ENCODE data around the gene TMTC1. TPM values are rescaled to one million over a fixed set of nuclear protein-coding genes. Genes with fewer than 3 reads are reported as not detected.

The TMTC1 gene
- total RNA-seq, 1 donor from 2014 or later, result 5.4 TPM

DNA sequence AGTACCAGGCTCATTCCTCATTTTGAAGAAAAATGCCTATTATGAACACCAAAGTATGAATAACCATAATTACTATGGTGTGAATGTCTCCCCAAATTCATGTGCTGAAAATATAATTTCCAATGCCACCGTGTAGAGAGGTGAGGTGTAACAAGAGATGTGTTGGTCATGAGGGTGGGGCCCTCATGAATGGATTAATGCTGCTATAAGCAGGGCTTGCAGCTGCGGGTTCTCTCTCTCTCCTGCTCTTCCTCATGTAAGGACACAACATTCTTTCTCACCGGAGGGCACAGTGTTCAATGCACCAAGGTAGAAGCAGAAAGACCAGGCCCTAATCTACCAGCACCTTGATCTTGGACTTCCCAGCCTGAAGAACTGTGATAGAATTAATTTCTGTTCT lies 70.0 kb downstream of the TMTC1 start:
- ATAC-seq (no peak), DNase-seq (ENCODE audit: low spot score) (no peak)

DNA sequence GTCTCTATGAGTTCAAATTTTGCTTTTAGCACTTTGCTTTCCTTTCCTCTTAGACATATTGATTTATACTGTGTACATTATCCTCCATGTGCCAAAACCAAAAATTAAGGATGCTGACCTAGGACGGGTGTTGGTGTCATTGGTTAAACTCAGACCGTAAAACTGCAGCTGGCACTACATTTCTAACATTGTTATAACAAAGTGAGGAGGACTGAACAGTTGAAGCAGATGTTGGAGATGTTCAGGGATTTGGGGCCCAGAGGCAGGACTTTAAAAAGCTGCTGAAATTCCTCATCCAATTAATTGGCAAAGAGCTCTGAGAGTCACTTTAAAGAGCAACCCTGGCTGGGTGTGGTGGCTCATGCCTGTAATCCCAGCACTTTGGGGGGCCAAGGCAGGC lies 72.4 kb downstream of the TMTC1 start:
- DNase-seq (ENCODE audit: low spot score), result no peak
- no peak for ATAC-seq

DNA sequence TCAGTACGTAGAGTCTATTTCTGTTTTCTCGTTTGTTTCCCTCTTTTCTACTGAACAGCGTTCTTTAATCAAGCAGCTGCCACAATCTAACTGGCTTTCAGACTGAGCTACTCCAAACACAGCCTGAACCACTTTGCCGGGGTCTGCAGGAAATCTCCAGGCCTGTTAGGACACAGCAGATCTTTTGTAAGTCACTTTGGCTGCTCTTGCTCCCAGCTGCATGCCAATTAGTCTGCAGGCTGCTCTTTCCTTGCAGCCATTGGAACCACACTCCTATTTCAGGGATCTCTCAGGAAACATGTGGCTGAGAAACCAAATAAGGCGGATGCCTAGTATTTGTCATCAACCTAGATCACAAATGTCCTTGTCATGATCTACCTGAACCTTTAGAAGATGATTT lies 73.6 kb downstream of the TMTC1 start:
- ATAC-seq (no peak), DNase-seq (ENCODE audit: low spot score) (no peak)

DNA sequence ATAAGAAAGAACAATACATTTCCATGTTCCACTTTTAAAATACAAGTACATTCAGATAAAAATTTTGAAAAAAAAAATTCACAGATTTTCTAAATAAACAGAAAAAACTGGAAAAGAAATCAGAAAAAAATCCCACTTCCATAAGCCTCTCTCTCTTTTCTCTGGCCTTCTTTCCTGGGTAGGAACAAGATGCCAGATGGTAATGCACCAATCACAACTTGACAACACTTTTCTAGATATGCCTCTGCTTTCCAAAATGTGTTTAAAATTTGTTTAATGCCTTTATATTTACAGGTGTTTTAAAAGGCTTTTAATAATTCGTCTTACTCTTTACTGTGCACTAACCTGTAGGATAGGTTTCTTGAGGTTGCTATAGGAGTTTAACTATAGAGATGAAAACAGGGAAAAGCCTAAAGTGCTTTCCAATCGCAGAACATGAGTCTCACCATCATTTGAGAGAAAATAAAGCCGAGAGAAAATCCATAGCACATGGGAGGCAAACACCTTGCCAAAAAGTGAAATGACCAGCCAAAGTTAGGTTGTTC lies 74.2 kb downstream of the TMTC1 start:
- DNase-seq (ENCODE audit: low spot score), result no peak
- ATAC-seq, result no peak

DNA sequence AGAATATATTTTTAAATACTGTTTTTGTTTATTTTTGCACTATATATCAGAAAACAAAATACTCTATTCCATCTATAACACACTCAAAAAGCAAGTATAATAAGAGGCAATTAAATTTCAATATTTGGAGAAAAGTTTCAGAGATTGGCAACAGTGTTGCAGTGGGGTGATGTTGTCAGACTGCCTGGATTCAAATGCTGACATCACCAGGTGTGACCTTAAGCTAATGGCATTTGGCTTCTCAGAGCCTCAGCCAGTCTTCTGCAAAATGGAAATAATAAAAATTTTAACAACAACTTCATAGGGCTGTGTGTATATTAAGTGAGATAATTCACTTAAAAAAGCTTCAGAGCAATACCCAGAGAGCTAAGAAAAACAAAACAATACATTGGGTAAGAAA lies 74.7 kb downstream of the TMTC1 start:
- ATAC-seq (no peak), DNase-seq (ENCODE audit: low spot score) (no peak)

DNA sequence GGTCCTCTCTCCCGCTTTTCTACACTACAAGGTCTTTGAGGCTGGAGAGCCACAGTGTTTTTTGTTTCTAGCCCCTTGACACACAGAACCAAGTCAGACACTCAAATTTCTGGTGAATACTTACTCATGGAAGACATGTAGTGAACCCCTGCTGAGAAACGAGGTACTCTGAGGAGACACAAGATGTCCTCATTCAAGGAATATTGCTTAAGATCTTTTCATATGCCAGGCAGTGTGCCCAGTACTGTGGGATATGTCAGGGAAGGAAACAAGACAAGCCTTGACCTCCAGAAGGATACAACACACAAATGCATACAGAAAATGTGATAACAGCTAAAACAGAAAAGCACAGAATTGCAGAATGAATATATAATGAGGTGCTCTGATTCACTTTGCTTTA lies 75.9 kb downstream of the TMTC1 start:
- DNase-seq (ENCODE audit: low spot score) (no peak), ATAC-seq (no peak)

DNA sequence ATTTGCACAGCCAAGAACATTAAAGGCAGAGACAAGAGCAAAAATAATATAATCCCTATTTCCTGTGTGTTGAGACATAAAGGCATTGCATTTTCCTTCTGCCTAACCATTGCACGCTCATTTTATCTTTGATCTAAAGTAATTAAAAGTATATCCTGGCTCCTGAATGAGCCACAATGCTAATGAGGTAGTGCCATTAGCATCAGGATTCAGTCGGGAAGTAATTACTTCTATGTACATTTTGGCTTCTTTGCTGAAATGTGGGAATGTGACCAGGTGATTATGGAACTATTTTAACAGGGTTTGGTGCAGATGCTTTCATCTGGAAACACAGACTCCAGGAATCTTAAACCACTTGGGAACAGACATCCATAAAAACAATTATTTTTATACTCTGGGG lies 77.4 kb downstream of the TMTC1 start:
- DNase-seq (ENCODE audit: low spot score) (no peak), ATAC-seq (no peak)

DNA sequence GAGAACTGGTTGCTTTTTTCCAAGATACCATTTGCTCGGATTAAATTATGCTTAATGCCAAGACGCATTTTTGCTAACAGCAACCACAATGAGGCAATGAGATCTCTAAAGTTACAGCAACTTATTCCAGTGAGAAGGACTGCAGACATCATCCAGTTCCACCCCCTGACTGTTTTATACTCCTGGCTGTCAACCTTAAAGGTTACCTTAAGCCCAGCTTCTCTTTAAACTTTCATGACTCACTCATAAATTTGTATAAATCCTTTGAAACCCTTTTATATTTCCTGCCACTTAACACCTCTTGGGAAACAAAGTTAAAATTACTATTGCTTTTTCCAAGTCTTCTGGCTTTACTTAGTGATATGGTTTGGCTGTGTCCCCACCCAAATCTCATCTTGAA lies 80.2 kb downstream of the TMTC1 start:
- ATAC-seq (no peak), DNase-seq (ENCODE audit: low spot score) (no peak)

DNA sequence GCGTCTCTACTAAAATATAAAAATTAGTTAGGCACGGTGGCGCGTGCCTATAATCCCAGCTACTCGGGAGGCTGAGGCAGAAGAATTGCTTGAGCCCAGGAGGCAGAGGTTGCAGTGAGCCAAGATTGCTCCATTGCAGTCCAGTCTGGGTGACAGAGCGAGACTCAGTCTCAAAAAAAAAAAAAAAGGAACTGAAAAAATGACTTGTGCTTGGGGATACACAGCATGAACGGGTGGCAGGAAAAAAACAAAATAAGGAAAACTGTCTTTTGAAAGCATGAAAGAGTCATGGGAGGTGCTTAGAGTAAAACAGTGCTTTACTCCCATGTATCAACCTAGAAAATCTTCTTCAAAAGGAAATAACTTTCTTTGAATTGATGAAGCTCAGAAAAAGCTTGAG lies 80.8 kb downstream of the TMTC1 start:
- DNase-seq (ENCODE audit: low spot score), result no peak
- ATAC-seq, result no peak

DNA sequence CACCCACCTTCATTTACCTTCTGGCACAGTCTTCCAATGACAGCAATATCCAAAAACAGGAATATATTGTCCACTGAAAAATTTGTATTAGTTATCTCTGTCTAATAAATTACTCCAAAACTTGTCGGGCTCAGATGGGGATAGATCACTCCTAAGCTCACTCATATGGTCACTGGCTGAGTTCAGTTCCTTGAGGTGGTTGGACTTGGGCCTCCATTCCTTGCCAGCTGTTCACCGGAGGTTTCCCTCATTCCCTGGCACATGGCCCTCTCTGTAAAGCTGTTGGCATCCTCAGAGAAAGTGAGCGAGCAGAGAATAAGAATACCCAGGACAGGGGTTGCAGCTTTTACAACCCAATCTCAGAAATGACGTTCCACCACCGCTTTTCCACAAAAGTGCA lies 81.5 kb downstream of the TMTC1 start:
- DNase-seq (ENCODE audit: low spot score) (no peak), ATAC-seq (no peak)

DNA sequence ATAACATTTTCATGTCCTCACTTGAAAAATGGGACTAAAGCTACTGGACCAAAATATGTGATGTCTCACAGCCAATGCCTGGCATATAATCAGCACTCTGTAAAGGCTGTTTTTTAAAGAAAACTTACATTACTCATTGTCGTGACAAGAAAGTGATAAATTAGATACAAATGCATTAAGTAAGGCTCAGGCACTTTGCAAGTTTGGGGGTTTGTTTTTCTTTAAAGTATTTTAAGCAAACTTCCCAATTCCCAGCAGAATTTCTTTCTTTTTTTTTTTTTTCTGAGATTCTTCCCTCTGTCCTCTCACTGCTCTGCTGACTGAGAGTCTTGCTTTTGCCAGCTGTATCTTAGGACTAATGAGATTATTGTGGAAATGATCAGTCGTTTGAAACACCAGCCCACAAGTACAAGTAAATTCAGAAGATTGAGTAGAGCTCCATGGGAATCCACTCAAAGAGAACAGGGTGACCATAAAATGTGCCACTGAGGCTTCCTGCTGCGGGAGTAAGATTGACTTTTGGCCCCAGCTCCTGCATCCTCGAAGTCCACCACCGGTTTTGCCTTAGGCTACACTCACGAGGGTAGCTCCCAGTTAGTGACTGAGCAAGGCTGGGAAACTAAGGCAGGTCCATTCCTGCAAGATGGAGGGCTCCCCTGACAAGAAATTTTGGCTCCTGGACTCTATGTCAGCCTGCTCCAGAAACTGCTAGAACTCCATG lies 82.8 kb downstream of the TMTC1 start:
- ATAC-seq (no peak), DNase-seq (ENCODE audit: low spot score) (no peak)

DNA sequence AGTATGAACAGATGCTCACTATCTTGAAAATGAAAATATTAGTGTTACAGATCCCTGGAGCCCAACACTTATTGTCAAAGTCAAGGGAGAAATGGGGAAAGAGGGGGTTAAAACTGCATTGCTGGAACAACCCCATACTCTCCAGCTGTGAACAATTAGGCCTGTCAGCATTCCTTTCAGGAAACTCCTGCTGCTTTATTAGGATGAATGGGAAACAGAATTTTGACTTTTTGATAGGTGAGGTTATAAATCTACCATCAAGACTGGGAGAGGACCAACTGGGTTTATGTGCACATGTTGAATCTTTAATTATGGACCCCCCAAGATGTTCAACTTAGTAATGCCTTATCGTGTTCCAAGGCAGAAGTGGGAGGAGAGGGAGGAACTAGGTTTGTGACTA lies 85.0 kb downstream of the TMTC1 start:
- DNase-seq (ENCODE audit: low spot score) (no peak), ATAC-seq (no peak)

DNA sequence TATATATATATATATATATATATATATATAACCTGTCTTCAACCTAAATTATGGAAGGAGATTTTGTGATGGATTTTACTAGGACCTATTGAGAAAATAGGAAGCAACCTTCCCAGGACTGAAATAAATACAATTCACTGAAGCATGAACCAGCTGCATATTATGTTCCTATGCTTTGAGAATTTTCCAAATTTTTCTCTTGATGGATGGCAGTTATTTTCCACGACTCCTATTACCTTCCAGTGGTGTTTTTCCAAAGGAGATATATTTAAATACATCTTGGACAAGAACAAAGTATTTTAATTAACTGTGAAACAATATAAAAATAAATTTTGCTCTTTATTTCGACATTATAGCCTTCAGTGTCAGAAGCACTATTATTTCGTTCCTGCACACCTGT lies 87.9 kb downstream of the TMTC1 start:
- ATAC-seq, result no peak
- DNase-seq (ENCODE audit: low spot score), result no peak

DNA sequence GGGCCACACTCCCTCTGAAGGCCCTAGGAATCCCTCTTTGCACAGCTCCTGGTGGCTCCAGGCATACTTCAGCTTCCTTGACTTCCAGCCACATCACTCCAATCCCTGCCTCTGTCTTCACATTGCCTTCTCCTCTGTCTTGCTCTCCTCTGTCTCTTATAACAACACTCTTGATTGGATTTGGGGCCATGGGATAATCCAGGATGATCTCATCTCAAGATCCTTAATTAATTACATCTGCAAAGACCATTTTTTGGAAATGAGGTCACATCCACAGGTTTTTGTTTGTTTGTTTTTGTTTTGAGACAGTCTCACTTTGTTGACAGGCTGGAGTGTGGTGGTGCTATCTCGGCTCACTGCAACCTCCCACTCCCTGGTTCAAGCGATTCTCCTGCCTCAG lies 88.7 kb downstream of the TMTC1 start:
- ATAC-seq (no peak), DNase-seq (ENCODE audit: low spot score) (no peak)

DNA sequence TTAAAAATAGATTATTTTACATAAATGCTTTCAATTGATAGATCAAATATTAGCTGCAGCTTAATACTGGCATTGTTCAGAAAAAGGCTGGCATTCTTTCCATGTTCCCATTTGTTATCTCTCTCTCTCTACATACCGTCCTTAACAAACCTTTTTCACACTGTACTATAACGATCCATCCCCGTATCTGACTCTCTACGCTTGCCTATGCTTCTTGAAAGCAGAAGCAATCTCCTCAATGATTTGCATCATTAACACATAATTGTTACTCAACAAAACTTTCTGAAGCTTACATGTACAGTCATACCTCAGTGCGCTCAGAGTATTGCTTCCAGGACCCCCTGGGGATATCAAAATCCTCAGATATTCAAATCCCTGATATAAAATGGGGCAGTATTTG lies 89.7 kb downstream of the TMTC1 start:
- DNase-seq (ENCODE audit: low spot score) (no peak), ATAC-seq (no peak)

DNA sequence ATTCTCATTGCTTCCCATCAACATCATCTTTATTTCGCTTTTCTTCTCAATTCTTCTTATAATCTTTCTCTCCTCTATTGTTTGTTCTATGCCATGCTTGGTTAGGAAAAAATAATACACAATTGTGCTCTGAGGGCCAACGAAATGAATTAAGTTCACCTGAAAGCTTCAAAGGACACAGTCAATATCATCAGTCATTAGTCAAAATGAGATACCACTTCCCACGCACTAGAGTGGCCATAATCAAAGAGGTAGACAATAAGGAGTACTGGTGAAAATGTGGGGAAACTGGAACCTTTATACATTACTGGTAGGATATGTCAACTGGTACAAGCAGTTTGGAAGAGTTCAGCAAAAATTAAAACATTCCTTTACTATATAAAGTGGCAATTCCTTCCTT lies 91.5 kb downstream of the TMTC1 start:
- no peak for DNase-seq (ENCODE audit: low spot score)
- no peak for ATAC-seq

DNA sequence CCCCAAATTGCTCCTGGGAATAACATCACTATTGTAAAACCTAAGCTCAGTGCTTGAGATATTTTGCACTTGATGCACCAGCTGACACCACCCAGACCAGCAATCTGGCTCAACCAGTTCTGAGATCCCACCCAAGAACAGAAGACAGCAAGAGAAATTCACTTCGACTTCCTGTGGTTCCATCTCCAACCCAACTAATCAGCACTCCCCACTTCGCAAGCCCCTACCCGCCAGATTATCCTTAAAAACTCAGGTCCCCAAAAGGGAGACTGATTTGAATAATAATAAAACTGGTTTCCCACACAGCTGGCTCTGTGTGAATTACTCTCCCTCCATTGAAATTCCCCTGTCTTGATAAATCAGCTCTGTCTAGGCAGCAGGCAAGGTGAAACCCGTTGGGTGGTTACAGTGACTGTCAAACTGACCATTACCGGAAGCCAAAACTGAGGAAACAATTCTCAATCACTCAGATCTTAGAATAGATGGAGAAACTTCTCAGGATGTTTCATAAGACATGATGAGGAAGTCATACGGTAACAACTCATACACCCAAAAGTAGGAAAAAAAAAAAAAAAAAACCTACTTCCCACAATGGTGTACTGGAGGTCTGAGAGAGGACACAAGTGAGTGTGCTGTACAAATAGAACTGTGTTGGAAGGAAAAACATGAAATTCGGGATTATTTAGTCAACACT lies 92.4 kb downstream of the TMTC1 start:
- ATAC-seq (no peak), DNase-seq (ENCODE audit: low spot score) (no peak)

DNA sequence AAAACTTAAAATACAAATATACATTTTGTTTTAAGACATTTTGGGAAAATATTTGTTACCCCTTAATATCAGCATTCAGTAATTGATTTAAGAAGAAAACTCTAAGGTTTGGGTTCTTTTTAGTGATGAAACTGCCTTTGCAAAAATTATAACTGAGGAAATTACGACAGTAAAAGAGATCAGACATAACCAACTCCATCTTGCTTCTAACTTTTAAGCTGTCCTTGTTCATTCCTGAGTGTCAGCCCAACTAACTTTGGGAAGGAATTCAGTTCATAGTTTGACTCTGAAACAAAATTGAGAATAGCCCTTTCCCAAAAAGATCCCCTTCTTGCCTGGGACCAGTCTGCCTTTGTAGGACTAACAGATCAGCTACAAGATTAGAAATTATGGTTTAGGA lies 93.0 kb downstream of the TMTC1 start:
- ATAC-seq, result no peak
- no peak for DNase-seq (ENCODE audit: low spot score)

DNA sequence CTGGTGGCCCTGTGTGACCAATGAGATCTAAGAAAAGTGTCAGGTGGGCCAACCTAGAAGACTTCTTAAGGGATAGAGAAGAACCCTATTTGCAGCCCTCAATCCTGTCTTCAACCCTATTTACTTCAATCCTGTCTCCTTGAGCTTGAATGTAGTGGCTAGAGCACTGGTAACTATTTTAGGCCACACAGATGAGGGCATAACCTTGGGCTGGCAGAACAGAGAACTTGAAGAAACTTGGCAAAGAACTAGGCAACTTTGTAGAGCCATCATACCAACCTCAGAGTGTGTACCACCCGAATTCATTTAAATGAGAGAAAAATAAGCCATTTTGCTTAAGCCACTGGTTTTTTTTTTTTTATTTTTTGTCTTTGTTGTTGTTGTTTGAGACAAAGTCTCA lies 94.8 kb downstream of the TMTC1 start:
- ATAC-seq (no peak), DNase-seq (ENCODE audit: low spot score) (no peak)

DNA sequence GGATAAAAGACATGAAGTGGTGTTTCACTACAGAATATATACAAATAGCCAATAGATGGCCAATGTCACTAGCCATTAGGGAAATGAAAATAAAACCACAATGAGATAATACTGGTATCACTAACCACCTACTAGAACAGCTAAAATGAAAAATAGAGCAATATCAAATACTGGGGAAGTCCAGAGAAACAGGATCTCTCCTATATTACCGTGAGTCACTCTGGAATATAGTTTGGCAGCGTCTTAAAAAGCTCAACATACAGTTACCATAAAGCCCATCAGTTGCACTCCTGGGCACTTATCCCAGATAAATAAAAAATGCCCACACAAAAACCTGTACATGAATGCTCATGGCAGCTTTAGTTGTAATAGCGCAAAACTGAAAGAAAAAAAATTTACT lies 101.7 kb downstream of the TMTC1 start:
- DNase-seq (ENCODE audit: low spot score) (no peak), ATAC-seq (no peak)

DNA sequence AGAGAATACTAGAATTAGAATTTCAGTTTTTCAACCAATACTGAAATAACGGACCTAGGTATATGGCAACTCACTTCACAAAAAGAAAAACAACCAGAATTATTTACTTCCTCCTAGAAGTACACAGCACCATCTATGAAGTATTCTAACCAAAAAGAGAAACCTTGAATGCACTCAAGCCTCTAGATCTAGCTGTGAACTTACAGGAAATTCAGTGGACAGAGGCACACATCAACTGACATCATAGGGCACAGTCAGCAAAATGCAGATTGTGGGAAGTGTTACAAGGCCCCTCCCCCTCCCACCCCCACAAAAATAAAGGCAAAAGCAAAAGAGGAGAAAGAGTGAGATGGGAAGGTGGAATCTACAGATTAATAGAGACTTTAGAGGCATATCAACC lies 102.4 kb downstream of the TMTC1 start:
- ATAC-seq (no peak), DNase-seq (ENCODE audit: low spot score) (no peak)

DNA sequence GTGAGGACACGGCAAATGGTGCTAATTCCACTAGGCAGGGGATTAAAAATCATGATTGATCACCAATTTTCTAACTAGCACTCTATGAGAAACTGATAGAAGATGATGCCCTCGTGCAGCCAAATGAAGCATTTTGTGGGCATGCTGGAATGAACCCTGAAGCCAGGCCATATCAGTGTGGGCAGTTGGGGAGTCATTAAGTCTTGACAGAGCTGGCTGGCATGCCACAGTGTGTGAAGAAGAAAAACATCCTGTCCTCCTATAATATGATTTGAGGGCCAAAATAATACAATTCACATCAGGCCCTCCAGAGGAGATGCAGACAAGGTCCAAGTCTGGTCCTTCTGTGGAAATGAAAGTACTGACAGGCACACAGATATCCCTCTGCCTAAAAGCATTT lies 107.1 kb downstream of the TMTC1 start:
- ATAC-seq (no peak), DNase-seq (ENCODE audit: low spot score) (no peak)

DNA sequence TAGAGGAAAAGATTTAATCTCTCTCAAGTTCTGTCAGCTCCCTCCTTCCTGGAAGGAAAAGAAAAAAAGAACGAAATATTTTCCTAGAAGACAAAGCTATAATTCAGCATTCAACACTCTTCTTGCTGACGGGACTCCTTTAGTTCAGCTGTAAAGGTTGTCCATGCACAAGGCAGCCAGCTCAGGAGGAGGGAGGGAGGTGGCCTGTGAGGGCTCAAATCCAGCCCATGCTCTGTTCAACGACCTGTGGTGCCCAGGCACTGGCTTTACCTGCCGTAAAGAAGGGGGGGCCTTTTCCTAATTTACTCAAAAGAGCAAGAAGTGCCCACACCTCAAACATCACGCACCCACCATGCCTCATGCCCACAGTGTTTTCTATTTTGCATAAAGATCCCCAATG lies 109.3 kb downstream of the TMTC1 start:
- ATAC-seq (no peak), DNase-seq (ENCODE audit: low spot score) (no peak)

Data from left lobe of liver (tissue), 2 donors.